ENCODE data around the gene GMPR2. TPM values are rescaled to one million over a fixed set of nuclear protein-coding genes. Genes with fewer than 3 reads are reported as not detected.

Gene GMPR2
- total and polyA plus RNA-seq, 2 of the 13 experiments (the other 11 are each of a cell fraction or from before 2014, with no cell fraction given), result 210 to 273 TPM

- TF ChIP-seq GRHL1 (CRISPR knock-in tag; conservative IDR thresholded peaks at IDR 0.05), result no peak
- TF ChIP-seq POLR2AphosphoS2 (IDR thresholded peaks at IDR 0.05; ENCODE audit: low read depth, low read length), result no peak
- peak; percentile 91; the same call in 1 of the 2 replicates for TF ChIP-seq ZBED4 (CRISPR knock-in tag; IDR thresholded peaks at IDR 0.05; ENCODE audit: borderline replicate concordance)
- peak; percentile 29; the same call in 1 of the 2 replicates for TF ChIP-seq SNAPC5 (CRISPR knock-in tag; IDR thresholded peaks at IDR 0.05; ENCODE audit: borderline replicate concordance)
- TF ChIP-seq NFYC (CRISPR knock-in tag; IDR thresholded peaks at IDR 0.05), result no peak
- TF ChIP-seq CEBPG (CRISPR knock-in tag; IDR thresholded peaks at IDR 0.05), result no peak
- no peak for TF ChIP-seq PRMT3 (CRISPR knock-in tag; IDR thresholded peaks at IDR 0.05; ENCODE audit: borderline replicate concordance, low read depth)
- TF ChIP-seq MTF1 (CRISPR knock-in tag; IDR thresholded peaks at IDR 0.05), result no peak
- no peak; the same call in 1 of the 2 replicates for TF ChIP-seq DZIP1 (CRISPR knock-in tag; IDR thresholded peaks at IDR 0.05)
- no peak for TF ChIP-seq ZNF841 (CRISPR knock-in tag; IDR thresholded peaks at IDR 0.05; ENCODE audit: borderline replicate concordance)
- peak; percentile 88 for TF ChIP-seq NR2F6 (IDR thresholded peaks at IDR 0.05)
- peak; percentile 77 for TF ChIP-seq NR2F6 (CRISPR knock-in tag; IDR thresholded peaks at IDR 0.05)
- no peak for TF ChIP-seq AKAP8 (CRISPR knock-in tag; IDR thresholded peaks at IDR 0.05)
- no peak for TF ChIP-seq ZNF382 (CRISPR knock-in tag; IDR thresholded peaks at IDR 0.05; ENCODE audit: borderline replicate concordance)
- peak; percentile 69; the same call in 1 of the 2 replicates for TF ChIP-seq ZBTB34 (CRISPR knock-in tag; IDR thresholded peaks at IDR 0.05)
- no peak for TF ChIP-seq MAF1 (CRISPR knock-in tag; IDR thresholded peaks at IDR 0.05; ENCODE audit: borderline replicate concordance)
- TF ChIP-seq NFATC3 (CRISPR knock-in tag; IDR thresholded peaks at IDR 0.05), result no peak
- no peak for TF ChIP-seq HOXA7 (CRISPR knock-in tag; IDR thresholded peaks at IDR 0.05)
Observed at GRCh38 chr14:24255931-24256711, 23.4 kb downstream of the GMPR2 start (continued).
